HG03039 (cell line): ENCODE results near the gene MAST2.
"Not testable (repeated sequence)": the region's sequence is repeated elsewhere in the genome, so short reads cannot be mapped to it uniquely, and the experiment has no call there.

ENCODE experiments used
- ATAC-seq: cut with Tn5 transposase; IDR thresholded peaks from one replicate; pipeline ENCODE4 v1.9.1; 2021; ENCODE audit warnings: mild to moderate bottlenecking, moderate library complexity; ENCODE audit not compliant: unreplicated experiment

Gene MAST2

GRCh38 chr1:45857101-45857700 lies 53.8 kb downstream of the MAST2 start:
- no peak for ATAC-seq

- not testable (repeated sequence) for ATAC-seq
Measured at GRCh38 chr1:45857755-45858492, 54.5 kb downstream of the MAST2 start.

GRCh38 chr1:45859221-45859620 lies 55.8 kb downstream of the MAST2 start:
- ATAC-seq: no peak

- no peak for ATAC-seq
Measured at GRCh38 chr1:45862008-45862407, 58.6 kb downstream of the MAST2 start.

- ATAC-seq: no peak
Measured at GRCh38 chr1:45863218-45863617, 59.8 kb downstream of the MAST2 start.

GRCh38 chr1:45864167-45865106 lies 61.0 kb downstream of the MAST2 start:
- ATAC-seq: no peak

- ATAC-seq: no peak
Measured at GRCh38 chr1:45867697-45868348, 64.4 kb downstream of the MAST2 start.

GRCh38 chr1:45868861-45869260 lies 65.4 kb downstream of the MAST2 start:
- no peak for ATAC-seq

GRCh38 chr1:45870500-45870899 lies 67.1 kb downstream of the MAST2 start:
- no peak for ATAC-seq

GRCh38 chr1:45872173-45872801 lies 68.9 kb downstream of the MAST2 start:
- not testable (repeated sequence) for ATAC-seq

GRCh38 chr1:45876000-45876617 lies 72.7 kb downstream of the MAST2 start:
- no peak for ATAC-seq

- ATAC-seq: no peak
Measured at GRCh38 chr1:45877264-45877663, 73.9 kb downstream of the MAST2 start.

GRCh38 chr1:45879885-45880598 lies 76.6 kb downstream of the MAST2 start:
- no peak for ATAC-seq

GRCh38 chr1:45880930-45881329 lies 77.5 kb downstream of the MAST2 start:
- ATAC-seq: no peak

GRCh38 chr1:45883658-45884057 lies 80.2 kb downstream of the MAST2 start:
- ATAC-seq: no peak

- no peak for ATAC-seq
Measured at GRCh38 chr1:45884700-45885099, 81.3 kb downstream of the MAST2 start.

GRCh38 chr1:45886229-45886628 lies 82.8 kb downstream of the MAST2 start:
- no peak for ATAC-seq

- no peak for ATAC-seq
Measured at GRCh38 chr1:45887156-45887842, 83.9 kb downstream of the MAST2 start.

GRCh38 chr1:45890078-45890477 lies 86.7 kb downstream of the MAST2 start:
- no peak for ATAC-seq
